SK-N-SH (cell line): ENCODE results near the gene ATP6V1F. TPM values are rescaled to one million over a fixed set of nuclear protein-coding genes. Genes with fewer than 3 reads are reported as not detected.

Experiments
- CTCF ChIA-PET: fragments of 300-600, 350-600 bp; formaldehyde crosslinking; extraction: SDS; loops from one replicate; lab custom pipeline; 2021; lab: Yijun Ruan, JAX
- POLR2A ChIA-PET: fragments of 350-600 bp; sonication (Branson Sonifier 250); formaldehyde crosslinking; extraction: SDS; loops from one replicate; lab custom pipeline; 2020; ENCODE audit warnings: antibody characterized with exemption, inconsistent platforms; lab: Yijun Ruan, JAX
- DNase-seq: peaks from one replicate; pipeline ENCODE4 v3.0.0; 2012
- H2AFZ ChIP-seq: fragments of 200-600 bp; sonication (generic); 2 replicates; pipeline ENCODE4 v1.8.1; 2016; ENCODE audit warnings: antibody characterized with exemption, mild to moderate bottlenecking, low read depth
- H3F3A ChIP-seq: fragments of 200-600 bp; sonication (generic); replicated peaks from 2 replicates; pipeline ENCODE3; 2016; ENCODE audit warnings: antibody characterized with exemption, mild to moderate bottlenecking; ENCODE audit not compliant: insufficient read depth
- H3K27ac ChIP-seq, 2 experiments: fragments of 200-500 bp in 1 of 2; fragments of 200-600 bp in 1 of 2; sonication (Bioruptor generic) in 1 of 2; sonication (generic), shearing (Covaris generic) in 1 of 2; 2 replicates each; pipeline versions ENCODE4 v1.5.1 to v1.6.1; 2014 to 2016; ENCODE audit warnings: low read depth in 2 of 2, inconsistent platforms in 1 of 2, low read length in 1 of 2, mild to moderate bottlenecking in 1 of 2, mixed read lengths in 1 of 2
- H3K27me3 ChIP-seq: fragments of 200-600 bp; sonication (generic), shearing (Covaris generic); 2 replicates; pipeline ENCODE4 v1.6.1; 2016; ENCODE audit warnings: mixed run types; ENCODE audit not compliant: insufficient read depth
- H3K36me3 ChIP-seq, 2 experiments: fragments of 200-500 bp in 1 of 2; fragments of 200-600 bp in 1 of 2; sonication (Bioruptor generic) in 1 of 2; sonication (generic) in 1 of 2; replicated peaks in 1 of 2; 2 replicates each; pipeline versions ENCODE3 to v1.5.1; 2014 to 2016; ENCODE audit warnings: low read length in 1 of 2, mild to moderate bottlenecking in 1 of 2; ENCODE audit not compliant: insufficient read depth in 2 of 2, control insufficient read depth in 1 of 2
- H3K4me1 ChIP-seq, 2 experiments: fragments of 200-500 bp in 1 of 2; fragments of 200-600 bp in 1 of 2; sonication (Bioruptor generic) in 1 of 2; sonication (generic), shearing (Covaris generic) in 1 of 2; 2 replicates each; pipeline versions ENCODE4 v1.5.1 to v1.6.1; 2014 to 2016; ENCODE audit warnings: low read depth in 1 of 2, low read length in 1 of 2, mixed run types in 1 of 2; ENCODE audit not compliant: insufficient read depth in 2 of 2, control insufficient read depth in 1 of 2
- H3K4me2 ChIP-seq: fragments of 200-600 bp; sonication (generic), shearing (Covaris generic); 2 replicates; pipeline ENCODE4 v1.6.1; 2017; ENCODE audit warnings: mixed run types
- H3K4me3 ChIP-seq, 2 experiments: fragments of 200-500 bp in 1 of 2; fragments of 200-600 bp in 1 of 2; sonication (Bioruptor generic) in 1 of 2; sonication (generic), shearing (Covaris generic) in 1 of 2; 2 replicates each; pipeline versions ENCODE4 v1.5.1 to v1.8.1; 2014 to 2016; ENCODE audit warnings: low read depth in 2 of 2, inconsistent platforms in 1 of 2, low read length in 1 of 2, mild to moderate bottlenecking in 1 of 2, mixed read lengths in 1 of 2, moderate library complexity in 1 of 2
- H3K79me2 ChIP-seq: fragments of 200-600 bp; sonication (generic); 2 replicates; pipeline ENCODE4 v1.8.1; 2017; ENCODE audit warnings: mild to moderate bottlenecking; ENCODE audit not compliant: insufficient read depth
- H3K9ac ChIP-seq: fragments of 200-600 bp; sonication (generic); 2 replicates; pipeline ENCODE4 v1.6.1; 2017; ENCODE audit warnings: mixed run types
- H3K9me2 ChIP-seq: fragments of 200-600 bp; sonication (generic); 2 replicates; pipeline ENCODE4 v1.6.1; 2017; ENCODE audit warnings: mixed run types
- H3K9me3 ChIP-seq: fragments of 200-600 bp; sonication (generic); 2 replicates; pipeline ENCODE4 v1.6.1; 2017; ENCODE audit warnings: mixed run types, mild to moderate bottlenecking, moderate library complexity
- H4K20me1 ChIP-seq: fragments of 200-600 bp; sonication (generic); 2 replicates; pipeline ENCODE4 v1.6.1; 2017; ENCODE audit warnings: mild to moderate bottlenecking, mixed run types; ENCODE audit not compliant: insufficient read depth
- CHD2 ChIP-seq: fragments of 150-350 bp; IDR thresholded peaks from 2 replicates; pipeline ENCODE4 v1.6.1; 2018; ENCODE audit warnings: low read length; ENCODE audit not compliant: partially characterized antibody
- EP300 ChIP-seq, 2 experiments: IDR thresholded peaks; 2 replicates each; pipeline versions ENCODE4 v1.4.0 to v1.6.1; 2012; ENCODE audit warnings: borderline replicate concordance in 1 of 2, low read depth in 1 of 2, low read length in 1 of 2
- FOSL2 ChIP-seq: IDR thresholded peaks from 2 replicates; pipeline ENCODE4 v1.4.0; 2012; ENCODE audit warnings: low read depth, mild to moderate bottlenecking, moderate library complexity, borderline replicate concordance
- GABPA ChIP-seq: IDR thresholded peaks from 2 replicates; pipeline ENCODE4 v1.4.0; 2012; ENCODE audit warnings: low read depth, mild to moderate bottlenecking
- GATA2 ChIP-seq: sonication (generic); formaldehyde crosslinking; IDR thresholded peaks from 2 replicates; pipeline ENCODE4 v1.5.0; 2020; ENCODE audit warnings: mild to moderate bottlenecking, missing genetic modification reagents
- IRF3 ChIP-seq: fragments of 150-350 bp; IDR thresholded peaks from 2 replicates; pipeline ENCODE4 v1.6.1; 2016; ENCODE audit warnings: mild to moderate bottlenecking, low read depth, low read length
- MEF2A ChIP-seq: IDR thresholded peaks from 2 replicates; pipeline ENCODE4 v1.4.0; 2012; ENCODE audit warnings: low read depth, borderline replicate concordance
- NRF1 ChIP-seq: IDR thresholded peaks from 2 replicates; pipeline ENCODE4 v1.6.1; 2012; ENCODE audit warnings: low read depth, mild to moderate bottlenecking, low read length
- PBX3 ChIP-seq: IDR thresholded peaks from 2 replicates; pipeline ENCODE4; 2012
- POLR2AphosphoS5 ChIP-seq: IDR thresholded peaks from 2 replicates; pipeline ENCODE4 v1.6.1; 2012; ENCODE audit warnings: low read depth, low read length
- RAD21 ChIP-seq: IDR thresholded peaks from 2 replicates; pipeline ENCODE4 v1.6.1; 2012; ENCODE audit warnings: mild to moderate bottlenecking, low read length
- RXRA ChIP-seq: IDR thresholded peaks from 2 replicates; pipeline ENCODE4 v1.4.0; 2012; ENCODE audit warnings: low read depth, mild to moderate bottlenecking, borderline replicate concordance
- TCF12 ChIP-seq: IDR thresholded peaks from 2 replicates; pipeline ENCODE4 v1.4.0; 2012
- USF2 ChIP-seq: fragments of 150-350 bp; IDR thresholded peaks from 2 replicates; pipeline ENCODE4 v1.6.1; 2017; ENCODE audit warnings: antibody characterized with exemption, low read length, low read depth, borderline replicate concordance
- YY1 ChIP-seq: IDR thresholded peaks from 2 replicates; pipeline ENCODE4 v1.4.0; 2012; ENCODE audit warnings: low read depth, mild to moderate bottlenecking
- ZBTB33 ChIP-seq: IDR thresholded peaks from 2 replicates; pipeline ENCODE4 v1.4.0; 2012; ENCODE audit warnings: low read depth, borderline replicate concordance
- WGBS: methylation state at CpG from one replicate; pipeline ENCODE4 v1.1.6; 2017; ENCODE audit warnings: low lambda C conversion rate; 5-methylcytosine and 5-hydroxymethylcytosine counted together
- polyA plus RNA-seq, 3 experiments: library from polyadenylated mRNA; depleted of rRNA; stranded (reverse); fragments of >200 nt; gene quantifications; 2 replicates each; pipeline ENCODE4 v1.2.3, GENCODE V29; 2012

ATP6V1F gene
- polyA plus RNA-seq, 1 of the 3 experiments (the other 2 are of a cell fraction) = 495 TPM

- H3K27ac ChIP-seq = no peak overlapping the region
- no peak overlapping the region for H3K9ac ChIP-seq
- H2AFZ ChIP-seq = no peak overlapping the region
- CTCF ChIA-PET = interaction anchor here (5.0 to 12.3 kb wide), 3 partner anchors 6 to 450 kb away, joined by 47 to 181 read pairs (median 104); a partner anchor contains a TSS
- no peaks in the 10 kb centered on the region for H3K9me2 ChIP-seq
- H4K20me1 ChIP-seq = no peaks in the 10 kb centered on the region
- H3K36me3 ChIP-seq = no peaks in the 10 kb centered on the region
- H3K4me2 ChIP-seq = no peak overlapping the region
- H3K4me3 ChIP-seq = no peak overlapping the region
- H3K27me3 ChIP-seq = no peaks in the 10 kb centered on the region
- 78% methylated on average over 24 of the region's 32 CpGs for WGBS
- H3F3A ChIP-seq = peaks cover 7% of the 10 kb centered on the region
- no peaks in the 10 kb centered on the region for H3K79me2 ChIP-seq
- TF ChIP-seq IRF3 = no peak
- no peak for TF ChIP-seq EP300 (IDR thresholded peaks at IDR 0.05; ENCODE audit: borderline replicate concordance in 1 of 2, low read depth in 1 of 2, low read length in 1 of 2)
- no peak for TF ChIP-seq YY1
- no peak for TF ChIP-seq FOSL2
- TF ChIP-seq PBX3 = no peak
- no peak for TF ChIP-seq GABPA
- TF ChIP-seq RAD21 = no peak
- TF ChIP-seq POLR2AphosphoS5 = no peak
- no peak for TF ChIP-seq GATA2 (CRISPR knock-in tag)
- no peak for TF ChIP-seq ZBTB33
- no peak for TF ChIP-seq USF2
- TF ChIP-seq NRF1 = no peak
- no peak for TF ChIP-seq TCF12
- TF ChIP-seq RXRA = no peak
- TF ChIP-seq MEF2A = no peak
- no peak for TF ChIP-seq CHD2
- no peak for DNase-seq
- POLR2A ChIA-PET = no interaction called here
- no peaks in the 10 kb centered on the region for H3K9me3 ChIP-seq
- H3K4me1 ChIP-seq = peaks cover 0 to 24% of the 10 kb centered on the region in 2 experiments; a peak in 1 of 4 replicates
Observed at GRCh38 chr7:128876978-128877755, 14.5 kb downstream of the ATP6V1F start.
